Naive thymus-derived CD4-positive, alpha-beta T cell (primary cell): ENCODE results near the gene ZNF556. TPM values are rescaled to one million over a fixed set of nuclear protein-coding genes. Genes with fewer than 3 reads are reported as not detected.
"Not testable (repeated sequence)": the region's sequence is repeated elsewhere in the genome, so short reads cannot be mapped to it uniquely, and the experiment has no call there.

Experiments
- ATAC-seq: fragments of 150-1000 bp; cut with Tn5 transposase; 2 replicates; pipeline ENCODE4 v1.10.0; 2021; ENCODE audit warnings: mild to moderate bottlenecking, moderate library complexity
- CTCF ChIA-PET: fragments of 350-600 bp; sonication (Branson Sonifier 250); formaldehyde crosslinking; loops from one replicate; lab custom pipeline; 2021; ENCODE audit warnings: antibody characterized with exemption; lab: Charles Lee
- POLR2A ChIA-PET: fragments of 350-600 bp; sonication (Branson Sonifier 250); formaldehyde crosslinking; loops from one replicate; lab custom pipeline; 2021; ENCODE audit warnings: antibody characterized with exemption, inconsistent platforms; lab: Charles Lee
- DNase-seq, 9 donors: peaks; one replicate each; pipeline versions ENCODE4 v3.0.0 to v3.0.0-alpha.2; 2020 to 2022; ENCODE audit warnings: mixed read lengths in 1 of 9
- H3K27ac ChIP-seq: one replicate; pipeline ENCODE4 v1.7.0; 2013; ENCODE audit warnings: mild to moderate bottlenecking, low read depth, low read length, moderate library complexity
- H3K27me3 ChIP-seq, 2 donors: one replicate each; pipeline ENCODE4 v1.7.0; 2013; ENCODE audit warnings: low read length in 2 of 2, mild to moderate bottlenecking in 2 of 2, moderate library complexity in 2 of 2; ENCODE audit not compliant: control insufficient read depth in 2 of 2, insufficient read depth in 2 of 2
- H3K36me3 ChIP-seq, 3 experiments: 1 replicate in 2 of 3; 2 replicates in 1 of 3; pipeline ENCODE4 v1.7.0; 2013; ENCODE audit warnings: low read length in 3 of 3, mild to moderate bottlenecking in 3 of 3, moderate library complexity in 1 of 3; ENCODE audit not compliant: insufficient read depth in 3 of 3, control insufficient read depth in 2 of 3
- H3K4me1 ChIP-seq, 2 donors: one replicate each; pipeline ENCODE4 v1.7.0; 2013; ENCODE audit warnings: low read length in 2 of 2, mild to moderate bottlenecking in 2 of 2, moderate library complexity in 1 of 2; ENCODE audit not compliant: control insufficient read depth in 2 of 2, insufficient read depth in 2 of 2
- H3K4me3 ChIP-seq: 2 replicates; pipeline ENCODE4 v1.7.0; 2013; ENCODE audit warnings: mild to moderate bottlenecking, low read length
- H3K9me3 ChIP-seq, 3 experiments: 1 replicate in 2 of 3; 2 replicates in 1 of 3; pipeline ENCODE4 v1.7.0; 2013; ENCODE audit warnings: low read length in 3 of 3; ENCODE audit not compliant: control insufficient read depth in 2 of 3
- H3K27ac Mint-ChIP-seq, 9 donors: one replicate each; pipeline ENCODE4 v1.8.0; 2020 to 2022; ENCODE audit warnings: mixed read lengths in 9 of 9, mild to moderate bottlenecking in 8 of 9, moderate library complexity in 5 of 9, inconsistent platforms in 2 of 9
- H3K27me3 Mint-ChIP-seq, 5 donors: one replicate each; pipeline ENCODE4 v1.8.0; 2021 to 2022; ENCODE audit warnings: mixed read lengths in 5 of 5, mild to moderate bottlenecking in 1 of 5
- H3K36me3 Mint-ChIP-seq, 5 donors: one replicate each; pipeline ENCODE4 v1.8.0; 2020 to 2022; ENCODE audit warnings: mixed read lengths in 5 of 5, mild to moderate bottlenecking in 3 of 5, inconsistent platforms in 1 of 5
- H3K4me1 Mint-ChIP-seq, 7 donors: one replicate each; pipeline ENCODE4 v1.8.0; 2020 to 2022; ENCODE audit warnings: mixed read lengths in 7 of 7, mild to moderate bottlenecking in 3 of 7, inconsistent platforms in 1 of 7
- H3K4me3 Mint-ChIP-seq, 10 donors: one replicate each; pipeline ENCODE4 v1.8.0; 2020 to 2022; ENCODE audit warnings: mild to moderate bottlenecking in 10 of 10, mixed read lengths in 10 of 10, moderate library complexity in 6 of 10, inconsistent platforms in 2 of 10
- H3K9me3 Mint-ChIP-seq, 11 donors: one replicate each; pipeline ENCODE4 v1.8.0; 2020 to 2022; ENCODE audit warnings: mixed read lengths in 11 of 11, mild to moderate bottlenecking in 4 of 11, inconsistent platforms in 1 of 11, moderate library complexity in 1 of 11
- intact Hi-C, 2 donors: fragments of 100-400 bp; cut with micrococcal nuclease; formaldehyde crosslinking; loops; one replicate each; pipeline ENCODE4 v1.15.1; 2023
- polyA plus RNA-seq, 2 donors: library from polyadenylated mRNA; unstranded; fragments of 300-500 nt; fragmentation: Illumina TruSeq; gene quantifications; one replicate each; pipeline ENCODE4 v1.2.3, GENCODE V29; 2021
- total RNA-seq, 6 experiments: library from RNA in 5 of 6; stranded (reverse) in 5 of 6; gene quantifications; 1 replicate in 5 of 6; 2 replicates in 1 of 6; pipeline ENCODE4 v1.2.3 and lab custom pipeline; 2021 to 2026

Gene ZNF556
- total and polyA plus RNA-seq, 7 experiments from 2014 or later, result not detected

DNA sequence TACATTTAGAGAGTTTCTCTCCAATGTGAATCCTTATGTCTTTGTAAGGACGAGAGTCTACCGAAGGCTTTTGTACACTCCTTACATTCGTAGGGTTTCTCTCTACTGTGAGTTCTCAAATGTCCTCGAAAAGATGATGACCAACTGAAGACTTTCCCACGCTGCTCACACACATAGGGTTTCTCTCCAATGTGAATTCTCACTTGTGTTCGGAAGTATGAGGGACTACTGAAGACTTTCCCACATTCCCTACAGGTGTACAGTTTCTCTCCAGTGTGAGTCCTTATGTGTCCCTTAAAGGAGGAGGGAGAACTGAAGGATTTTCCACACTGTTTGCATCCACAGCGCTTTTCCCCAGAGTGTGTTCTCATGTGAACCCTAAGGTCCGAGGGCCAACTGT, 29.6 kb downstream of the ZNF556 start:
- H3K4me1 Mint-ChIP-seq, result peaks cover 6 to 13% (median 8%) of the 10 kb centered on the region in 7 donors
- Histone ChIP-seq H3K36me3 (no peaks in the 10 kb centered on the region), H3K9me3 (peaks cover 0 to 6% (median 0%) of the 10 kb centered on the region in 3 experiments), H3K4me3 (no peak overlapping the region), H3K27ac (no peak overlapping the region), H3K27me3 (no peaks in the 10 kb centered on the region), H3K4me1 (peaks cover 0 to 2% of the 10 kb centered on the region in 2 donors)
- POLR2A ChIA-PET, result no interaction called here
- no peak for ATAC-seq
- intact Hi-C loops, result no loop called here
- H3K4me3 Mint-ChIP-seq, result no peak overlapping the region
- no peak overlapping the region for H3K27ac Mint-ChIP-seq
- no peak for DNase-seq
- CTCF ChIA-PET, result interaction anchor here (0.6 kb wide), 1 partner anchor 528 kb away, joined by 3 read pairs; no protein-coding TSS in a partner anchor
- H3K27me3 Mint-ChIP-seq, result no peaks in the 10 kb centered on the region
- H3K36me3 Mint-ChIP-seq, result peaks cover 0 to 8% (median 0%) of the 10 kb centered on the region in 5 donors
- peaks cover 0 to 28% (median 12%) of the 10 kb centered on the region in 11 donors for H3K9me3 Mint-ChIP-seq

DNA sequence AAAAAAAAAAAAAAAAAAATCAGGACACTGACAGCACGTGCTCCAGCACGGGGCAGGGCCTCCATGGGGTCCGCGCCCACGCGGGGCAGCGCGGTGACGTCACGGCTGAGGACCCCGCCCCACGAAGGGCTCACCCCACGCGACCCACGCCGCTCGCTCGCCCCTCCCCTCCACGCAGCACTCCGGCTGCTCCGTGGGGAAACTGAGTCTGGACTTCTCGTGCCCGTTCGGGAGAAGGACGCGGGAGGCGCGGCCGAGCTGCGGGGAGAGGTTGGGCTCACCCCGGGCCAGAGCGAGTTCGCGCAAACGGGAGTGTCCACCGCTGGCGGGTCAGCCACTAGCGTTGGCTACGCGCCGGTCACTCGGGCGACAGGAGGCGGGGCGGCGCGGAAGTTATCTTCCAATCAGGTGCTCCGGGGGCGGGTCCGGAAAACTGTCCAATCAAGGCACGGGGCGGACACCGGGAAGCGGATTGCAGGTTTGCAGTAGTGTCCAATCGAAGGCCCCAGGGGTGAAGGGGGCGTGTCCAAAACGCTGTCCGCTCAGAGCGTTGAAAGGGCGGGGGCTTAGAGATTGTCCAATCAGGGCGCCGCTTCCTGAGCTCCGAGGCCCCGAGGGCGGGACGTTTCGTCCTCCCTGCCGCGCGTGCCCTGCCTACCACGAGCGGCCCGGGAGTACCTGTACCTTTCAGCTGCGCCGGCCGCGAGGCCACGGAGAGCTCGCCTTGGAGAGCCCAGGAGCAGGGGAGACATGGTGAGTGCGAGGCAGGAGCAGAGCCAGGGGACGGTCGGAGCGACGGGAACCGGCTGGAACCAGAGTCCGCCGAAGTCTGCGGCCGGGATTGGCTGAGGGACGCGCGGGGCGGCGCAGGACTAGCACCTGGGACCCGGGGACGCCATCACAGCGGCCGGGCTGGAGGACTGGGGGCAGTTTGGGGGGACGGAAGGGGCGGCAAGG, 33.4 kb downstream of the ZNF556 start, which contains the start of gene ZNF57:
TSS of gene ZNF57 (plus strand) at position 633 of the 957 bp plus-strand sequence. CDS start at position 751, 118 bp downstream.
- H3K27ac Mint-ChIP-seq, result peak within 1 kb of the TSS; percentile 55 to 91 (median 85)
- POLR2A ChIA-PET, result interaction anchor here (0.6 to 1.0 kb wide), 4 partner anchors 12 to 281 kb away, joined by 3 to 4 read pairs (median 4); partner anchors contain the start of gene ZNF77
- intact Hi-C loops, result loop anchor here (1.0 to 5.0 kb wide), 9 partner anchors 11 to 1493 kb away; partner anchors contain the start of genes DAZAP1 (in 1 of the 2), NCLN (in 1 of the 2), THOP1 (in 1 of the 2) and TLE5 (in 1 of the 2)

GRCh38 chr19:2902590-2903218, 35.6 kb downstream of the ZNF556 start:
- H3K36me3 ChIP-seq, result peaks cover 0 to 4% (median 0%) of the 10 kb centered on the region in 3 experiments
- peaks cover 0 to 4% of the 10 kb centered on the region in 2 donors for H3K4me1 ChIP-seq
- CTCF ChIA-PET, result no interaction called here
- Mint-ChIP-seq H3K27ac (peak overlapping the region in 1 of 9 donors; percentile 7), H3K36me3 (peaks cover 0 to 10% (median 0%) of the 10 kb centered on the region in 5 donors), H3K4me3 (peak overlapping the region in 7 of 10 donors; percentile 88 to 99 (median 96)), H3K9me3 (peaks cover 0 to 8% (median 1%) of the 10 kb centered on the region in 11 donors), H3K27me3 (no peaks in the 10 kb centered on the region), H3K4me1 (peaks cover 11 to 38% (median 31%) of the 10 kb centered on the region in 7 donors)
- intact Hi-C loops, result loop anchor here in 1 of 2 donors (5.0 kb wide), 1 partner anchor 1495 kb away; the partner anchor contains the start of gene DAZAP1
- H3K9me3 ChIP-seq, result no peaks in the 10 kb centered on the region
- no peak overlapping the region for H3K4me3 ChIP-seq
- POLR2A ChIA-PET, result interaction anchor here (0.7 kb wide), 1 partner anchor 42 kb away, joined by 4 read pairs; the partner anchor contains the start of gene ZNF77
- ATAC-seq (no peak), DNase-seq (no peak)
- H3K27ac ChIP-seq, result no peak overlapping the region
- no peaks in the 10 kb centered on the region for H3K27me3 ChIP-seq

More for the DNA sequence above, 33.4 kb downstream of the ZNF556 start, which contains the start of gene ZNF57:
- Histone ChIP-seq H3K4me3 (peak within 1 kb of the TSS; percentile 79), H3K27me3 (no peaks in the 10 kb centered on the region), H3K9me3 (peaks cover 0 to 6% (median 0%) of the 10 kb centered on the region in 3 experiments), H3K4me1 (peaks cover 0 to 4% of the 10 kb centered on the region in 2 donors), H3K36me3 (no peaks in the 10 kb centered on the region), H3K27ac (peak within 1 kb of the TSS; percentile 63)
- Mint-ChIP-seq H3K4me1 (peaks cover 11 to 28% (median 21%) of the 10 kb centered on the region in 7 donors), H3K27me3 (no peaks in the 10 kb centered on the region), H3K4me3 (peak within 1 kb of the TSS; percentile 88 to 99 (median 96)), H3K9me3 (peaks cover 0 to 28% (median 12%) of the 10 kb centered on the region in 11 donors), H3K36me3 (peaks cover 0 to 12% (median 0%) of the 10 kb centered on the region in 5 donors)
- peak; percentile 99 for ATAC-seq
- peak; percentile 83 to 98 (median 96) for DNase-seq
- CTCF ChIA-PET, result interaction anchor here (0.6 to 0.8 kb wide), 2 partner anchors 60 to 289 kb away, joined by 6 read pairs; no protein-coding TSS in a partner anchor

DNA sequence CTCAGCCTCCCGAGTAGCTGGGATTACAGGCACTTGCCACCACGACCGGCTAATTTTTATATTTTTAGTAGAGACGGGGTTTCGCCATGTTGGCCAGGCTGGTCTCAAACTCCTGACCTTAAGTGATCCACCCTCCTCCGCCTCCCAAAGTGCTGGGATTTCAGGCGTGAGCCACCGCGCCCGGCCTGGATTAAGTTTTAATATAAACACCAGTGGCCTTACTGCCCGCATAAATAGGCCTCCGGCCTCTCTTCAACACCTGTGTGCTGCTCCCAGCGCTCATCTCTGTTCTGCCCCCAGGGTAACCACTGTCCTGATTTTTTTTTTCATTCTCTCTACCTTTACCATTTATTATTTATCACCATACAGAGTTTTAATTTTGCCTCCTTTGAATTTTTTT, 36.2 kb downstream of the ZNF556 start:
- H3K9me3 ChIP-seq, DNase-seq, H3K27ac Mint-ChIP-seq, ATAC-seq, H3K9me3 Mint-ChIP-seq, H3K36me3 ChIP-seq, H3K4me1 ChIP-seq, H3K27me3 ChIP-seq, H3K4me3 ChIP-seq, POLR2A ChIA-PET, H3K27ac ChIP-seq, H3K27me3 Mint-ChIP-seq: not testable (repeated sequence)
- CTCF ChIA-PET, result interaction anchor here (0.7 kb wide), 1 partner anchor 1701 kb away, joined by 3 read pairs; no protein-coding TSS in a partner anchor
- Mint-ChIP-seq H3K36me3 (peaks cover 0 to 10% (median 0%) of the 10 kb centered on the region in 5 donors), H3K4me1 (peaks cover 11 to 38% (median 31%) of the 10 kb centered on the region in 7 donors), H3K4me3 (peak overlapping the region in 3 of 10 donors; percentile 40 to 66 (median 43))
- intact Hi-C loops, result loop anchor here in 1 of 2 donors (5.0 kb wide), 1 partner anchor 1496 kb away; the partner anchor contains the start of gene DAZAP1

- Histone ChIP-seq H3K9me3 (no peaks in the 10 kb centered on the region), H3K27me3 (no peaks in the 10 kb centered on the region), H3K4me3 (no peak overlapping the region), H3K36me3 (peaks cover 0 to 4% (median 0%) of the 10 kb centered on the region in 3 experiments), H3K27ac (no peak overlapping the region), H3K4me1 (peaks cover 0 to 4% of the 10 kb centered on the region in 2 donors)
- DNase-seq, result no peak
- H3K27ac Mint-ChIP-seq, result no peak overlapping the region
- intact Hi-C loops, result no loop called here
- H3K27me3 Mint-ChIP-seq, result no peaks in the 10 kb centered on the region
- H3K4me3 Mint-ChIP-seq, result no peak overlapping the region
- ChIA-PET POLR2A (no interaction called here), CTCF (no interaction called here)
- H3K9me3 Mint-ChIP-seq, result peaks cover 0 to 17% (median 0%) of the 10 kb centered on the region in 11 donors
- peaks cover 11 to 38% (median 30%) of the 10 kb centered on the region in 7 donors for H3K4me1 Mint-ChIP-seq
- peaks cover 0 to 19% (median 9%) of the 10 kb centered on the region in 5 donors for H3K36me3 Mint-ChIP-seq
- ATAC-seq, result no peak
Measured at GRCh38 chr19:2905918-2906519, 38.9 kb downstream of the ZNF556 start.
